Activated CD4-positive, alpha-beta T cell treated with anti-CD3 and anti-CD28 coated beads, Interleukin-2, amount 50 U/mL, for 16 hours (primary cell): ENCODE measurements around the gene PITPNC1.
A peak's percentile ranks its signal among the peaks of the same experiment; 100 is the strongest.
"Not testable (repeated sequence)": the region's sequence is repeated elsewhere in the genome, so short reads cannot be mapped to it uniquely, and the experiment has no call there.

ENCODE experiments used
- DNase-seq: peaks from one replicate; pipeline ENCODE4 v3.0.0-alpha.2; 2020

Gene PITPNC1

DNA sequence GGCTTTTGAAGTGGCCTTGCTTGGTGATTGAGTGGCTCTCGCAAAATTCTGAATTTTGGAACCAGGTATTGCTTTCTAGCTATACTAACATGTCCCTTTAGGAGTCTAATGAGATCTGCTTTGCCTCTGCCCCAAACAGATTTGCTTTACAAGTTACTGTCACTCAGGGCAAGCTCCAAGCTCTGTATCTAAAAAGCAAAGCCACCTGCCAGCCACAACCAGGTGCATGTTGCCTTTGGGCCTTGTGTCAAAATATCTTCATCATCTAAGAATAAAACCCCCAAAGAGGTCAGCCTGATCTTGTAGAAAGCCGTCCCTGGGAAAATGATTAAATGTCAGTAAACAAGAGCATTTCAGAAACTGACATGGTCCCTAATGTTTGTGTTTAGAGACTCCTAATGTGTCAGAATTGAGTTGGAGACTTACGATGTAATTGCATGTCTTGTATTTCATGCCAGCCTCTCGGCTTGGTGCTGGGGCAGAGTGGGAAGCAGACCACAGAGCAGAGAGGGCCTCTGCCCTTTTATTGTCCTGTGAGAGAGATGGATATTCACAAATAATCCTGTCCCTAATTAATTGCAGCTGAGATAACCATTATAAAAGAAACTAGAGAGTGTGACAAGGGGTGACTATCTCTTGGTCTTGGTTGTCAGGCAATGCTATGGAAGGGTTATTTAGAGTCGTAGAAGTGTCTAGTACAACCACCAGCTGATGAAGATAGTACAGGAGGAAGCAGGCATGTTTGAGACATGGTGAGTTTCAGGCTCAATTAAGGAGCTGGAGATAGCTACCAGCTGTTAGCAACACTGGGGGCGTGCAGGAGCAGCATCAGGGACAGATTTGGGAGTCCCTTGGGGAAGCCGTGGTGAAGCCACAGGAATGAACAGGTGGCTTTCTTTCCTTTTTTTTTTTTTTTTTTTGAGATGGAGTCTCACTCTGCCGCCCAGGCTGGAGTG lies 90.7 kb downstream of the PITPNC1 start:
- no peak for DNase-seq

DNA sequence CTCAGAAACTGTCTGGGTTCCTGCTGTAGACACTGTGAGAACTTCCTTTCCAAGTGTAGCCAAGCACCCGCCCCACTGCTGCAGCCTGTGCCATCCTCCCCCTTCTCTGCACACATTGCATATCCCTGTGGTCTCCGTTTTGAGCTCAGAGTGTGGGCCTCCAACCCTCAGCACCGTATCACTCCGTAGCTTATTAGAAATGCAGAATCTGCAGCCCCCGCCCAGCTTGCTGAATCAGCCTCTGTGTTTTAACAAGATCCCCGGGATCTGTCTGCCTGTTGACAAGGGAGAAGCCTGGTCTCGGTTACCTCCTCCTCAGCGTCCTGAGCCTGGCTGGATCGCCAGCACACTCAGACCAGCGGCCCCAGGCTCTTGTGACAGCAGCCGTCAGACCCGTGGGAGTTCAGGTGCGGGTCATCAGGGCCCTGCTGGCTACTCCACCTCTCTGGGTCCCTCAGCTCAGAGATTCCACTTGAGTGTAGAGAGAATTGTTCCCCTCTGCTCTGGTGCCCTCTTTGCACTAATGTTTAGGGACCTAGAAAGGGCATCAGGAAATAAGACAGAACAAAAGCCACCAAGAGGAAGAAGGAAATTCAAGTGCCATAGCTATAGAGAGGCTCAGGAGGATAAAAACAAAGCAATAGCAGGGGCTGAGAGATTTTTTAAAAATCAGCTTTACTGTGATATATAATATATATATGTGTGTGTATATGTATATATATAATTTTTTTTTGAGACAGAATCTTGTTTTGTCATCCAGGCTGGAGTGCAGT lies 92.3 kb downstream of the PITPNC1 start:
- DNase-seq, result no peak

DNA sequence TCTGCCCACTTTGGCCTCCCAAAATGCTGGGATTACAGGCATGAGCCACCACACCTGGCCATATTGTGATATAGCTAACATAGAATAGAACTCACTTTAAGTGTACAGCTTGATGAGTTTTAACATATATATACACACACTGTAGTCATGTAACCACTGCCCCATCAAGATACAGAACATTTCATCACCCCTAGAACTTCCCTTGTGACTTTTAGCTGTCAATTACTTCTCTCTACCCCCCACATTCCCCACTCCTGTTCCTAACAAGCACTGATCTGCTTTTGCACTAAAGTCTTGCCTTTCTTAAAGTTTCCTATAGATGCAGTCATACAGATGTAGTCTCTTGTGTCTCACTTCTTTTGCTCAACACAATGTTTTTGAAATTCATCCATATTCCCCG lies 93.1 kb downstream of the PITPNC1 start:
- no peak for DNase-seq

DNA sequence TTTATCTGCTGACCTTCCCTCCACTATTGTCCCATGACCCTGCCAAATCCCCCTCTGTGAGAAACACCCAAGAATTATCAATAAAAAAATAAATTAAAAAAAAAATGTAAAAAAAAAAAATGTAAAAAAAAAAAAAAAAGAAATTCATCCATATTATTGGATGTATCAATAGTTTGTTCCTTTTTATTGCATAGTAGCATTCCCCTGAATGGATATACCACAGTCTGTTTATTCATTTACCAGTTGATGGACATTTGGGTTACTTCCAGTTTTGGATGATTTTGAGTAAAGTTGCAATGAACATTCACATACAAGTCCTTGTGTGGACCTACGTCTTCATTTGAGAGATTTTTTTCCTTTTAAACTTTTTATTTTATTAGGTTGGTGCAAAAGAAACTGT lies 94.0 kb downstream of the PITPNC1 start:
- DNase-seq, result no peak

DNA sequence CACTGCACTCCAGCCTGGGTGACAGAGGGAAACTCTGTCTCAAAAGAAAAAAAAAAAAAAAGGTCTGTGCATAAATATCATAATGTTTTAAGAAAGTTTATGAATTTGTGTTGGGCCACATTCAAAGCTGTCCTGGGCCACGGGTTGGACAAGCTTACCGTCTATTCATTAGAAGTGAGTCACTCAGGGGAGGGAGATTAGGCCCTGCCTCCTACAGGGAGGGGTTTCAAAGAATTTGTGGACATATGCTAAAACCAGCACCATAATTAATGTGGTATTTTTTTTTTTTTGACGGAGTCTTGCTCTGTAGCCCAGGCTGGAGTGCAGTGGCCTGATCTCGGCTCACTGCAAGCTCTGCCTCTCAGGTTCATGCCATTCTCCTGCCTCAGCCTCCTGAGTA lies 95.5 kb downstream of the PITPNC1 start:
- DNase-seq, result not testable (repeated sequence)

DNA sequence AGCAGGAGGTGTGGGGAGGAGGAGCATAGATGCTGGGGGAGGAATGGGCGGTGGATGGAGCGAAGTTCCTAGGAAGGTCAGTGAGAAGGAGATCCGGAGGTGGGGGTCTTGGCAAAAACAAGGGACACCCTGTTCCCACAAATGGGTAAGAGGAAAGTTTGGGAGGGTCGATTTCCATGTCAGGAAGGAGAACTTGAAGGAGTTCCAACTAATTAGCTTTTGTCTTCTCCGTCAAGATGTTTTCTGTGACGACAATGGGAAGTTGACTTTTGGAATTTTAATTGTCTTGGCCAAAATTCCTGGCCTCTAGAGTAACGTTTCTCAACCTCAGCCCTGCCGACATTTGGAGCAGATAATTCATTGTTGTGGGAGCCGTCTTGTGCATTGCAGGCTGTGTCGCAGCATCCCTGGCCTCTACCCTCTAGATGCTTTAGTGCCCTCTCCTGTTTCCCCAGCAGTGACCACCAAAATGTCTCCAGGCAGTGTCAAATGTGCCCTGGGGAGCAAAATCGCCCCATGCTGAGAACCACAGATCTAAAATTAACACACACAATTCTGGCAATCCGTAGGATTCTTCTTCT lies 97.1 kb downstream of the PITPNC1 start:
- DNase-seq, result no peak

DNA sequence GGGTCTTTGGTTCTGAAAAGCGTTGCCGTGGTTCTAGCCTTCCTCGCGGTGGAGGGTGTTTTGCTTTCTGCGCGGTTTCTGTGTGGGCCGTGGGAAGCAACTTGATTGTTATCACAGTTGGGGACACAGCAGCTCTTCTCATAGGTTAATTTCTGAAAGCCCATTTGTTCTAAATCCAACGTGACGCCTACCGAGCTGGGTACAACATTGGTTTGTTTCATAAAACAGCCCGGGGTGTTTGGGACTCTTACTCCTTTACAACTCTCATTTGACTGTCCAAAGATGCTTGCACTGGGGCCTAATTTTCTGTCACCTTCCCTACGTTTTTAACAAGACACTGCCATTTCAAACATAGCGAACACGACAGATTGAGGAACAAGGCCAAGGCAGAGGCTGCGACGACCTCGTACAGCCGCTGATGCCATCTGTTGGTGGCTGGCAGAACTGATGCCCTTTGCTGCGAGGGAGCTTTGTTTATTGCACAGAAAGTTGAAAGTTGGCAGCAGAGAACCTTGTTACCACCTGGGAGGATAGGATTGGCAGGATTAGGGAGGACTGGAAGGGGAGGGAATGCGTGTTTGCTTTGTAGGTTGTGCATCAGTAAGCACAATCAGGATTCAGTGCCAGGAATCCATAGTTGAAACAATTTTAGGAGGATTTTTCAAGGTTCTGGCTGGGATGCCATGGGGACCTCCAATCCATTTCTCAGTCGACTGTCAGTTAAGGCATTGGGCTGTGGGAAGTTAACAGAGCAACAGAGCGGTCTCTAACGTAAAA lies 98.3 kb downstream of the PITPNC1 start:
- DNase-seq, result peak; percentile 86

DNA sequence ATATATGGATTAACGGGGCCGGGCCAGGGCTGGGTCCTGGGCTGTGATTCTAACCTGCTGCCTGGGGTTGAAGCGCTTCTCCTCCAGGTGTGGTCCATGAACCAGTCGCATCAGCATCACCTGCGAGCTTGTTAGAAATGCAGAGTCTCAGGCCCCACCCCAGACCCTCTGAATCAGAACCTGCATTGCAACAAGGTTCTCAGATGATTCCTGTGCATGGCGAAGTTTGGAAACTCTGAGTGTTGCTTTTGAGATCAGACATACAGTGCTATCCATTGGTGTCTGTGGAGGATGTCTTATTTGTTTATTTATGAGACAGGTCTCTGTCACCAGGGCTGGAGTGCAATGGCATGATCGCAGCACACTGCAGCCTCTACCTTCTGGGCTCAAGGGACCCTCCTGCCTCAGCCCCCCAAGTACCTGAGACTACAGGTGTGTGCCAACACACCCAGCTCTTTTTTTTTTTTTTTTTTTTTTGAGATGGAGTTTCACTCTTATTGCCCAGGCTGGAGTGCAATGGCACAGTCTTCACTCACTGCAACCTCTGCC lies 99.8 kb downstream of the PITPNC1 start:
- DNase-seq, result no peak

DNA sequence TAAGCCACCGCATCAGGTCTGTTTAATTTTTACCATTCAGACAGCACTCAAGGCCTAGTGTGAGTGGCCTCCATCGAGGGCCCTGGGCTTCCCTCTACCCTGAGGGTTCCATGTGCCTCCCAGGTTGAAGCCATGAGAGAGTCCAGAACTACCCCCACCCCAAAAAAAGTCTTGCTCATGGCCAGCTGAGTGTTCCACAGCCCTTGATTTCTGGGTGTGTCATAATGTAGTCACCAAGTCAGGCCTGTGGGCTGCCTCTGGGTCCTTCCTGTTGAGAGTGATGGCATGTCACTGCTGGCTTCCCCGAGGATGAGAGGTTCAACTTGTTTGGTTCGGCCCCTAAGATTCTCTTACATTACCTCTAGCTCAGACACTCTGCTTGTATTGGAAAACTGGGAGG lies 100.6 kb downstream of the PITPNC1 start:
- peak; percentile 58 for DNase-seq

DNA sequence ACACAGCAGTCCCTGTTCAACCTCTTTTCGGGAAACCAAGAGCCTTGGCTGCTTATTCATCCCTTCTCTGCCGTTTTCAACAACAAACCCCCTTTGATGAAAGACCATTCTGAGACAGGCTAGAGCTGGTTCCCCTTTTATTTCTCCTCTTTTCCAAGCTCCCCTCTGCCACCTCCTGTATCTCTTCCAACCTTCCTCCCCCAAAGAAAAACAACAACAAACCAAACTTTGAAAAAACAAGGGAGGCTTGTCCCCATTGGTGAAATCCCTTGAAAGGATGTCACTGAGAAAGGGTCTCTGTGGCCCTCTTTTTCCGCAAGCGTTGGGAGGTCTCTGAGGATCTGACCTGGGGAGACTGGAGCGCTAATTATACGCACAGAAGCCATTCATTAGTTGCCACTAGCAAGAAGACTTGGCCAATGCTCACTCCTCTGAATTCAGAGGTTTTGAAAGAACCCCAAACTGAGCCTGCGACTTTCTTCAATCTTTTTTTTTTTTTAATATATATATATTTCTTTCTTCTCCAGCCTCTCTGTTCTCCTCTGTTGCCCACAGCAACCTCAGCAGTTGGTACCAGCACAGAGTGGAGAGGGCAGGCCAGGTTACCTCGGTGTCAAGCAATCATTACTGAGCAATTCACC lies 101.4 kb downstream of the PITPNC1 start:
- no peak for DNase-seq

DNA sequence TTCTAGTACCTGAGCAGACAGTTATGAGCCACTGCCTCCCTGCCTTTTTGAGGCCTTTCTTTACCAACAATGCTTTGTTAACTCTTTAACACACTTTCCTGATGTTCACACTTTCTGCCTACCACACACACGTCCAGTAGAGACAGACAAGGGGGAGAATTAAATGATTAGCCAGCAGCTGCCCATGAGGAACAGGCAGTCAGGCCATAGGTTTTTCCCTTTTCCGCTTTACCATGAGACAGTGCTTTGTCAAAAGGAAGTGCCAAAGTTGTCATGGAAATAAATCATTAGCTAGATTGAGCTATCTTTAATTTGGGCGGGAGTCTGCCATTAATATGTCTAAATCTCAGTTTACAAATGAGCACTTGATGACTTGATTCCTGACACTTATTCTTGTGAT lies 102.1 kb downstream of the PITPNC1 start:
- DNase-seq, result no peak

DNA sequence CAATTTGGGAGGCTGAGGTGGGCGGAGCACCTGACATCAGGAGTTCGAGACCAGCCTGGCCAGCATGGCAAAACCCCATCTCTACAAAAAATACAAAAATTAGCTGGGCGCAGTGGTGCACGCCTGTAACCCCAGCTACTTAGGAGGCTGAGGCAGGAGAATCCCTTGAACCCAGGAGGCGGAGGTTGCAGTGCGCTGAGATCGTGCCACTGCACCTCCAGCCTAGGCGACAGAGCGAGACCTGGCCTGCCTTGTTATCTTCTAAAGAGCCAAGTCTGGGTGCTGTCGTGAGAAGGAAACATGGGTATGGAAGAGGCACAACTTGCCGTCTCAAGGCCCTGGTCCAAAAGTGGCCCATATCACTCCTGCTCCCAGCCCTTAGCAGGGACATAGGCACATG lies 103.9 kb downstream of the PITPNC1 start:
- not testable (repeated sequence) for DNase-seq

DNA sequence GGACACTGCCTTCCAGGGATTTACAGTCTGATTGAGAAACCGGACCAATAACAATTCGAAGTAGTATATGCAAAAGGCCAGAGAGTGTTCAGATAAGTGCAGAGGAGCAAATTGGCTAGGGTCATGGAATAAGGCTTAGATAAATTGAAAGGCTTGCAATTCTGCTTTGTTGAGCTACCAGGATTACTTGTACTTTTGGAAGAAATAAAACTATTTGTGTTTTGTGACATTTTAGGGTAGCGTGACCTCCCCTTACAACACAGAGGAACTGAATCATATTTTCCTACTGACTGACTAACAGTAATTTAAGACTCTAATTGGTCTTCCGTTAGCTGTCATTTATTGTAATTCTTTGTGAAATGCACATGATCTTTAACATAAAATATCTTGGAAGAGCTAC lies 104.7 kb downstream of the PITPNC1 start:
- no peak for DNase-seq

DNA sequence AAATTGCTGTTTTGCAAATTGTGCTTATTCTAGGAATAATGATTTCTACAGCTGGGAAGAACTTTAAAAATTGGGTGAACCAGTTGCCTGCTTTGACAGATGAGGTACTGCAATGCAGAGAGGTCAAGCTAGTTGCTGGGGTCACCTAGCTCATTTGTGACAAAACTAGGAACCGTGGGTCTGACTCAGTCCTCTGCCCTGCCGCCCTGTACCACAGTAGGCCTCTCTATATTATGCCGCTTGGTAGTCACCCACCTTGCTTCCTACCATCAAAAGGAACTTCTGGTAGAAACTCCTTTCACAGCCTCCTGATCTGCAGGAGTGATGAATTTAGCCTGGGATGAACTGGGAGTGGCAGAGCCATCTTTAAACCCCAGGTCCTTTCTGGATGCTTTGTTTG lies 105.7 kb downstream of the PITPNC1 start:
- no peak for DNase-seq

DNA sequence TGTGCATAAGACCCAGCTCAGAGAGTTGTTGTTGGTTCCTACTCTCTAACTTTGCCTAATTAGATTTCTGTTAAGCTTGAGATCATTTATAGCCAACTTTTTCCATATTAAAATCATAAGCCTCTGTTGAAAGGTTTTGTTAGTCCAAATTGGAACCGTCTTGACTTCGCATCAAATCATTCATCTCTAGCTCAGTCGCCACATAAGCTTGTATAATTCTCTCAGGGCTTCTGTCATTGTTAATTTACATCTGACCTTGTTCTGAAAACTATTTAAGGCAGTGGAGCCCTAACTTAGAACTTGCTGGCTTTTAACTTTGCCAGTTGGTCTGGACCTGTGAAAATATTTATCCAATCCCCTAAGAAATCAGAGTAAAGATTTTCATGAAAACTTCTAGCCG lies 107.2 kb downstream of the PITPNC1 start:
- DNase-seq, result no peak

DNA sequence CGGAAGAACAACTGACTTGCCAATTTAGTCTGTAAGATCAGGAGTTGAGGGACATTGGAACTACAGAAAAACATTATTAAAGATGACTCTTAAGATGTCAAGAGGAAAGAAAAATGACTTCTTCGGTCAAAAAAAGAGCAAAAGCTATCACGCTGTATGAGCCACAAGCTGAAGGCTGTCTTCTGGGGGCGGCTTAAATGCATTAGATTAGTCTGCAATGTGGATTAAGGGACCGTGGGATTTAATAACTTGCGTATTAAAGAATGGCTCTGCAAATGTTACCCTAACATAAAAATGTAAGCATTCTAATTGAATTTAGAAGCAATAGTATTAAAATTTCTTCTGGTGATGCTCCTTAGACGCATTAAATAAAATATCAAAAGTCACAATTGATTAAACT lies 108.6 kb downstream of the PITPNC1 start:
- DNase-seq, result no peak

DNA sequence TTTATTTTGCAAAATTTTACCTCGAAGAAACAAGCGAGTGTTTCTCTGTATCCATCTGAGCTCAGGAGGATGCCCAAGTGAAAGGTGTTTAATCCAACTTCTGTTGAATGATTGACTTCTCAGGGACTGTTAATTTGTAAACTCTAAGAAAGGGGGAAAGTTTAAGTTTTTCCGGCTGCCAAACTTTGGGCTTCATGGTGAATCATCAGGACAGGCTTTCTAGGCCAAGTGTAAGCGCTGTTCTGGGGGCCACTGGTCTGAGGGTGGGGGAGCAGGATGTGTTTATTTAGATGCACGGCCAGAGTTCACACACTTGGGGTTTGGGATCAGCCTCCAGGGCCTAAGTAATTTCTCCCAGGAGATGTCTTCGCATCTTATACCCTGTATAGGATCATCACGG lies 110.4 kb downstream of the PITPNC1 start:
- no peak for DNase-seq

DNA sequence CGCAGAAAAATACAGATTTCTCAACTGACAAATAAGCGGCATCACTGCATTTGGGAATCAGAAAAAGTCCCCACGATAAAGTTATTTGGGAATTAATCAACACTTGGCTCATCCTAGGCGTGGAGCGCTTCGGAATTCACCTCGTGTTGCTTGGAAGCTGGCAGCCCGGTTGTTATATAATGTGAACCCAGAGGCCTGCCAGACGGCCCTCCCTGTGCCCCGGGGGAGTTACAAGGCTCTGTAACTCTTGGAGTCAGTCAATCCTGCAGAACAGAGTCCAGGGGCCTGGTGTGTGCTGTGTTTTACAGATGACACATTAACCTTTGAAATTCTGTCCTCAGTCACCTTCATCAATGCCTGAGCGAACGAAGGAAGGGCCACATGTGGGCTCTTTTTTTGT lies 111.1 kb downstream of the PITPNC1 start:
- no peak for DNase-seq

DNA sequence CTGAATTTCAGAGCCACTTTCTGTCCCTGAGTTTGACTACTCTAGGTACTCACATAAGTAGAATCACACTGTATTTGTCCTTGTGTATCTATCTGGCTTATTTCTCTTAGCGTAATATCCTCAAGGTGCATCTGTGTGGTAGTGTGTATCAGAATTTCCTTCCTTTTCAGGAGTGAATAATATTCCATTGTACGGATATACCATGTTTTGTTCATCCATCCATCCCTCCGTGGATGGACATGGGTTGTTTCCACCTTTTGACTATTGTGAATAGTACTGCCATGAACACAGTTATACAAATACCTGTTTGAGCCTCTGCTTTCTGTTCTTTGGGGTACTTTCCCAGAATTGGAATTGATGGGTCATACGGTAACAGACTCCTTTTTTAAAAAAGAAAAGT lies 111.7 kb downstream of the PITPNC1 start:
- no peak for DNase-seq

DNA sequence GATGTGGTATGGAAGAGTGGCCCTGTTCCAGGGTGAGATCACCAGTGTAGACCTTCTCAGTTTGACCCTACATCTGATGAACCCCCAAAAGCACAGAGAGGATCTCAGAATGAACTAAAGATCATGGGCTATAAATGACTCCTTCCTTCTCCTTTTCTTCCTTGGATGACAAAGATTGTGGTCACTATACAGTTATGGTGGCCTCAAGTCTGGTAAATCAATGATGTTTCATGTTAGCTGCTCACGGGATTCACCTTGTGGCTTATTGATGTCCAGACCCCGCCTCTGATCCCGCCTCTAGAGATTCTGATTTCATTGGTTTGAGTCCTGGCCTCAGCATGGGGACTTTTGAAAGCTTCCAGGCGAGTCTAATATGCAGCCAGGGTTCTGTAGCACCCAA lies 112.2 kb downstream of the PITPNC1 start:
- DNase-seq, result no peak

DNA sequence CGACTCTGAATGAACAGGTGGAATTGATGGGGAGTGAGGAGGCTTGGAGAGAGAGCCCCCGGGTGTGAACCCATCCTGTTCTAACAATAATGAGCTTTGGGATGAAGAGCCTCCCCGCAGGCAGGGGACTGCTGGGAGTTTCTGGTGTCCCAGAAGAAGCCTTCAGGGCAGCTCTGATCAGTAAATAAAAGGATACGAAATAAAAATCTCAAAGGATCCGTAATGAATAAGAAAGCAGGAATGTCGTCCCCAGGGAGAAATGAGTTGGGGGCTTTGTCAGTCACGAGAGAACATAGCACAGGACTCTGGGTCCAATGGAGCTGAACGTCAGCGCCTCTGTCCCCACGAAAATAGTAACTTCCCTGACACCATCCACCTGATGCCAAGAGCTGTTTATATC lies 113.4 kb downstream of the PITPNC1 start:
- DNase-seq, result no peak

DNA sequence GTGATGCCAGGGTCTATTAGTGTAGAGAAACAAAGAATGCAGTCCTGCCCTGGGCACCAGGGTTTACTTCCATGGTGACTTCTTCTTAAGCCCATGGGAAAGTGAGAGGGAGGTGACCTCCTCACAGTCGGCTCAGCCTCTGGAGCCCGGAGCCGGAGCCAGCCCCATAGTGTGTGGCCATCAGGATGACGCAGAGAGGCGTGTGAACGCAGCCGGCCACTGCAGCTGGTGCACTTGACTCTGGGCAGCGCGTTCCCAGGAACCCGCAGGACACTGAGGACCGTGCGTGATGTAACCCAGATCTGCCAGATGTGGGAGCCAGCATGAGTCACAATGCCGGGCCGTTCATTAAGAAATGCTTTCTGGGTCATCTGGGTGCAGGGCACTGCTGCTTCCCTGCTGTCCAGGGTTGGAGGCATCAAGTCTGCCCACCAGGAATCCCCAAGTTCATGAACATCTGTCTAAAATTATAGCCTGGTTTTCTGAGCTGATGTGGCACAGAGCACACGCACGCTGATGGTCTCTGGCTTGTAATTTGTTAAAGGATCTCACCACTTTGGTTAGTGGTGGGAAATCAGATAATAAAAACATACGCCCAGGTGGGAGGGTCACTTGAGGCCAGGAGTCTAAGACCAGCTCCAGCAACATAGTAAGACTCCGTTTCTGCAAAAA lies 114.1 kb downstream of the PITPNC1 start:
- no peak for DNase-seq
